Stimulated activated CD8-positive, alpha-beta memory T cell treated with anti-CD3 and anti-CD28 coated beads, Interleukin-12 subunit alpha, Interleukin-12 subunit beta, amount 100 ng/mL, for 24 hours (primary cell): ENCODE data around the gene EMILIN3.

Experiments used
- DNase-seq: peaks from one replicate; pipeline ENCODE4 v3.0.0-alpha.2; 2020; ENCODE audit errors: extremely low read depth

Gene EMILIN3

DNA sequence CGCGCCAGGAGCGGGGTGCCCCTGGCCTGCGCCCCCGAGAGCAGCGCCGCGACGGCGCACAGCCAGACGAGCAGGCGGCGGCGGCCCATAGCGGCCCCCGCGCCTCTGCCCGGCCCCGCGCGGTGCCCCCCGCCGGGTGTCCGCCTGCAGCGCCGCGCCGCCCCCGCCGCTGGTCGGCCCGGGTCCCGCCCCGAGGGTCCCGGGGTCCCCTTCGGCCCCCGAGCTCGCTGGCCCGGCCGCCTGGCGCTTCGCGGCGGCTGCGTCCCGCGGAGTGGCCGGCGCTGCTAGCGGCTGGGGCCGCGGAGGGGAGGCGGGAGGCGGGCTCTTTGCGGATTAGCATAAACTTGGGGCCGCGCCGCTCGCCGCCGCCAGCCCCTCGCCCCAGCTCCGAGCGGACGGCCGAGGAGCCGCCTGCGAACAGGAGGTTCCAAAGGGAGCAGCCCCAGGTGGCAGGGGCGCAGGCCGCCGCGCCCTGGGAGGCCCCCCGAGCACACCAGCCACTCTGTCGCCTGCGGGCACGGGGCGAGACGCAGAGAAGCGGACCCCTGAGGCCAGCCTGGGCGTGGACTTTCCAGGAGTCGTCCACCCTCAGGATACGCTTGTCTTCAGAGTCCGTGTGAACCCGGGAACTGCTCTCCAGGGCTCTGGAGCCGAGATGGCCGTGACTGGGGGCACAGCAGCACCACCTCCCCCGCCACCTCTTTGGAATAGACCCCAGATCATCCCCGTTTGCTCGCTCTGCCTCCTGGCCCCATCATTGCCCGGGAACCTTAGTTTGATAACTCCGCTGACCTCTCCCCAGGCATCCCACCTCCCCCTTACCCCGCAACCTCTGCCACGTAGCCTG is at the start of gene EMILIN3:
Gene EMILIN3 (minus strand): TSS at position 273 of the 847 bp plus-strand sequence. CDS start 184 bp downstream, at position 89.
- no peak for DNase-seq

- DNase-seq = no peak
Measured at GRCh38 chr20:41415191-41415590, 48.6 kb upstream of the EMILIN3 start.

DNA sequence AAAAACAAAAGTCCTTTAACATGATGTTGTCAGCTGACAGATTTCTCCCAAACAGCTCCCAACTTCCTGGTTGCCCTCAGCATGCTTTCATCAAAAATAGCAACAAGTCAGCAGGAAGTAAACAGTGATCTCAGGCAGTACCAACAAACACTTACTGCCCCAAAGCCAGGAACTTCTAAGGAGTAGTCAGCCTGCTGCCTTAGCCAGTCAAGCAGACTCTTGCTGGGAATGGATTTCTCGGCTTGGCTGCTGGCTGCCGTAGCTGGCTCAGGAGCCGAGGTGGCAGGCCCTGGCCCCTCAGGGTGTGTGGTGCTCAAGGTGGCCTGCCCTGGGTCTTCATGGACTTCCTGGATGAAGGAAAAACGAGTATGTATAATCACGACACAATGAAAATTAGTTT is 46.6 kb upstream of the EMILIN3 start:
- DNase-seq = no peak

GRCh38 chr20:41412324-41413120 is 45.9 kb upstream of the EMILIN3 start:
- no peak for DNase-seq

GRCh38 chr20:41411391-41411847 is 44.8 kb upstream of the EMILIN3 start:
- no peak for DNase-seq

- no peak for DNase-seq
Measured at GRCh38 chr20:41408986-41409385, 42.4 kb upstream of the EMILIN3 start.

- DNase-seq = no peak
Measured at GRCh38 chr20:41408156-41408794, 41.7 kb upstream of the EMILIN3 start.

DNA sequence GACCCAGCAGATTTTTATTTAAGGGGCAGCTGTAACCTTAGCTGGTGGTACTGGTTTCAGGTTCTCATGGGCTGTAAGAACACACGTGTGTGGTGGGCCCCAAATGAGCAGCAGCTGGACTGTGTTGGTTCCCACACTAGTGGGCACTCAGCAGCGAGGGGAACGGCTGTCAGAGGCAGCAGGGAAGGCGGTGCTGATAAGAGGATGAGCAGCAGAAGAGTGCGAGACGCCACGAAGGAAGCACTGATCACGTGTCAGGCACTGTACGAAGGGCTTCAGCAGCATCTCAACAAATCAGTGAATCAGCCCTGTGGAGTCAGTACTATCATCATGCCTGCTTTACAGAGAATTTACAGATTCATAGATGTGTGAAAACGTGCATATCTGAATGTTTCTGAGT is 41.0 kb upstream of the EMILIN3 start:
- DNase-seq = no peak

- no peak for DNase-seq
Measured at GRCh38 chr20:41406896-41407444, 40.4 kb upstream of the EMILIN3 start.

DNA sequence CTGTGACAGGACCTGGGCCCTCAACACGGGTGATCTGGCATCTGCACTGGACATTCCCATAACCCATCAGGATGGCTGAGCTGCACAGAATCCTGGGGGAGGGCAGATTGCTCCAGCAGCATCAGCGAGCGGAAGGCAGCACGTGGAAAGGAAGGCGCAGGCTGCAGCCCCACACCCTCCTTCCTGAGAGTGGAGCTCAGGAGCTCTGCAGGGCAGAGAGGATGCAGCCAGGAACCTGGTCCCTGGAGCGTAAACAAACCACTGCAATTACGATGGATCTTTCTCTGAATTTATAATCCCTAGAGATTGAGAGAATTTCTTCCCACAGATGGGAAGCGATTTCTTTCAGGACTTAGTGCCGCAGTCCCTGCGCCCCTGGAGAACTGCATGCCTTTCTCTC is 39.7 kb upstream of the EMILIN3 start:
- no peak for DNase-seq

- DNase-seq = no peak
Measured at GRCh38 chr20:41405436-41405835, 38.8 kb upstream of the EMILIN3 start.

DNA sequence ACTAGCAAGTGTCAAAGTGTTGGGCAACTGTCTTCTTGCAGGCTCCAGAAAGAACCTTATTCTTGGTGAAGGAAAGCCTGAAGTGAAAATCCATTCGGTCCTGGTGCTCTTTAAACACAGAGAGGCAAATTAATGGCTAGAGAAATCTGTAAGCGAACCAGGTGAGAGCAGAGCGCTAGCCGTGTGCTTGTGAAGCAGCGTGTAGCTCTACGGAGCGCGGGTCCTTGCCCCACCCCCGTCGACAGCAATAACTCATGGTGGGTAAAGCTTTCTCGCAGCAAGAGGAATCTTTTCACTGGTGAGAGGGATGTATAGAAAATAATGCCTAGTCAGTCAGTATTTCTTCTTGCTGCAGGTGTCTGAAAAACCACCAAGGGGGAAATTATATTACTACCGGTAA is 37.0 kb upstream of the EMILIN3 start:
- no peak for DNase-seq

DNA sequence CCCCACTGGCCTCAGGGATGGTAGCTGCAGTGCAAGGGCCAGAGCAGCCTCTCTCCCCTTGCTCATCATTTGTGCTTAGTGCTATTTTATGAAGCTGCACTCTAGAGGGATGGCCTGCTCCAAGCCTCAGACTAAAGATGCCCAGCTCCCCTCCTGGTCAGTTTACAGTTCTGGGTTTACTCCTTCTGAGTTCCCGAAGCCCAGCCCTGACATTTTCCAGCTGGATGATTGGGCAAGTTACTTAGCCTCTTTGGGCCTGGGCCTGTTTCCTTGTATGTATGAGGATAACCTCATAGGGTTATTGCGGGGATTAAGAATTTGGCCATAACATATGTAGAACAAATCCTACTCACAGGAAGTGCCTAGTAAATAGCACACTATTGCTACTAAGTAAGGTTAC is 31.8 kb upstream of the EMILIN3 start:
- no peak for DNase-seq

GRCh38 chr20:41395667-41396664 is 29.3 kb upstream of the EMILIN3 start:
- DNase-seq = no peak

DNA sequence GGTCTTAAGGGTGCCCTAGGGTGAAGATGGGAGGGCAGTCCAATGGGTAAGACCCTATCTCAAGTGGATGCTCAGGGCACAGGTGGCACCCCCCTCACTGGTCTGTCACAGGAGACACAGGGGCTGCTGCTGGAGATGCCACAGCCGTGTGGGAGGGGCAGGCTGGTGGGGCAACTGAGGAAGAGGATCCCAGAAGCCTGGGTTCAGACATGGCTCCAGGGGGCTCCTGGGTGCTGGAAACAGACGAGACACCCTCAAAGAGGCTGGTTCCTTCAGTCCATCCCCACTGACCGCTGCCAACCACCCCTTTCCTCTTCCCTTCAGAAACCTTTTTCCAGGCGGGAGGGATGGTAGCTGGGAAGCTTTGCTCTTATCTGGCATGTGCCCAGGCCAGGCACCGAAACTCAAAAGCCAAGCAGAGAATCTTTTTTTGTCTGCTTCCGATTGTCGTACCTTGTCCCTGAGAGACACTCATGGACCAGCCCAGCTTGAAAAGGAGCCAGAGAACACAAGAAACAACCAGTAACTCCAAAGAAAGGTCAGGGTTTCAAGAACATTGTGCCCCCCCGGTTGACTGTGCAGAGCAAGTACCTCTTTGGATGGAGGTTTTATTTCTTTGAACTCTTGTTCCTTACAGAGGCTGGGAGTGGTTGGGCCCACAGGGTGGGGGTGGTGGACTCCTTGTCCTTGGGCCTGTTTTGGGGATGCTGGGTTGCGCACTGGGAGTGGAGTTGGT is 28.5 kb upstream of the EMILIN3 start:
- no peak for DNase-seq

GRCh38 chr20:41394081-41394480 is 27.5 kb upstream of the EMILIN3 start:
- no peak for DNase-seq

DNA sequence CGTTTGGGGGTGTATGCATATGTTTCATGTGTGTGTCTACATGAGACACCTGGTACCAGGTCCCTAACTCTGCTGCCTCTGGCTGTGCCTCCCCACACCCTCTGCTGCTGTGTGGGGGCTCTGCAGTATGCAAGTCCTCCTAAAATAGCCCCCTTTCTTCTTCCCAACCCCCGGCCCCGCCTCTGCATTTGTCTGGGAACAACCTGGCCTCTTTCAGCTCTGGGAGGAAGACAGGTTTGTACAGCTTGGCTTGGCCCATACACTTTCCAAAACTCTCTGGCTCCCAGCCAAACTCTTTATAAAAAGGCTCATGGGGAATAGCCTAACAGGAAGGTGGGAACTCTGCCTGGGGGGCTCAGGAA is 27.1 kb upstream of the EMILIN3 start:
- no peak for DNase-seq

DNA sequence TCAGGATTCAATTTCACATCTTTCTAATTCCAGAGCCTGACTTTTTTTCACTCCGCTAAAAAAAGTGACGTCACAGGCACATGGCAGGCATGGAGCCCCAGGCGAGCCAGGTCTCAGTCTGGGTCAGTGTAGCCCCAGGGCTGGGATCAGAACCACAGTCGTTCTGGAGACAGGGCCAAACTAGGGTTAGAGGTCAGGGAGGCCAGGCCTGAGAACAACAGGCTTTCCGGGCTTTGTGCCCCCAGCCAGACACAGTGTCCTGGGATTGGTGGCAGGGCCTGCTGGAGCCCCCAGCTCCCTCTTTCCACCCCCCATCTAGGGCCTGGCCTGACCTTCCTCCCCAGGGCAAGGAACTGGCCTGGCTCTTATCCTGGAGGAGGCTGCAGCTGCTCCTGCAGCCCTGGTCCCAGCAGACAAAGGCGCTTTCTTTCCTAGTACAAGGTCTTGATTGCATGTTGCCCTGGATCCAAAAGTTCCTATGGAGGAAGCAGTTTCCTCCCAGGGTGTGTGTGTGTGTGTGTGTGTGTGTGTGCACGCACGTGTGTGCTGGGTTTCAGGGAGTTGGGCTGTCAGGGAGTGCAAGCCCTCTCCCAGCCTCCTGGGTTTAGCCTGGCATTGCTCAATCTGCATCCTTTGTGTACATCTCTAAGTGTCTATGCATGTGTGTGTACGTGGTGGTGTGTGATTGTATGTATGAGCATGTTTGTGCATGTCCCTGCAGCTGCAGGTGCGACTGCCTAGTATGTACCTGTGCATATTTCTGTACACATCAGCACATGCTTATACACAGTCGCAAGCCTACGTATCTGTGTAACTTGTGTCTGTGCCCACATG is 26.5 kb upstream of the EMILIN3 start:
- no peak for DNase-seq

GRCh38 chr20:41392295-41392694 is 25.7 kb upstream of the EMILIN3 start:
- DNase-seq = no peak
